ENCODE measurements around the gene IRF2BP2. TPM values are rescaled to one million over a fixed set of nuclear protein-coding genes. Genes with fewer than 3 reads are reported as not detected.

IRF2BP2 gene
- total RNA-seq: 10 to 100 TPM; 83.0 to 95.0 TPM

DNA sequence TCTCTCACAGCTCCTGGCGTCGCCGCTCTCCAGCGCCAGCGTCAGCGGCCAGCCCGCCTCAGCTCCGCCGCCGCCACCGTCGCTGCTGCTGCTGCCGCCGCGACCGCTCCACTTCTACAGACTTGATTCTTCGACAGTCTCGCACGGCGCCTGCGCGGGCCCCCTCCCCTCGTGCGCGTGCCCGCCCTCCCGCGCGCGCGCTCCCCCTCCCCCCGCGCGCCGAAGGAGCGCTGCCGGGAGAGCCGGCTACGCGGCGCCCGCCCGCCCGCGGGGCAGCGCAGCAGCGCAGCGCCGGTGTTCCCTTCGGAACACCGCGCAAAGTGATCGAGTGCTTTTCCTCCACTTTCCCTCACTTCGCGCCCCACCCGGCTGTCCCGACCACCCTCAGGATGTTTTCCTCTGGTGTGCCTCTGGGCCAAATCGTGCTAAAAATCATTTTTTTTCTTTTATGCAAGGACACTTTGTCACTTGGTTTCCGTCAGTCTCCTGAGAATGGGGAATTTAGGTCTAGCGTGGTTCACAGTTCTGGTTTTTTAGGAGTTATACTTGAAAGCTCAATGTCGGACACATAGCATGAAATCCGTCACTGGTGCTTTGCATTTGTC is at the start of gene IRF2BP2:
IRF2BP2 (minus strand) TSS at position 118 of the 605 bp plus-strand sequence. CDS start 684 bp downstream, outside the sequence.
- peak; percentile 81 for DNase-seq
- CTCF ChIA-PET: interaction anchor here (1.2 to 1.7 kb wide), 4 partner anchors 13 to 412 kb away, joined by 3 to 4 read pairs (median 3); no protein-coding TSS in a partner anchor
- POLR2A ChIA-PET: interaction anchor here (0.7 to 1.9 kb wide), 2 partner anchors 114 to 121 kb away, joined by 4 to 7 read pairs; no protein-coding TSS in a partner anchor
- Mint-ChIP-seq H3K4me1 (peaks cover 44% of the 10 kb centered on the region), H3K9me3 (no peaks in the 10 kb centered on the region), H3K4me3 (peak within 1 kb of the TSS; percentile 80), H3K27me3 (no peaks in the 10 kb centered on the region), H3K27ac (peak within 1 kb of the TSS; percentile 99), H3K36me3 (ENCODE audit: low read depth) (peaks cover 33% of the 10 kb centered on the region)

DNA sequence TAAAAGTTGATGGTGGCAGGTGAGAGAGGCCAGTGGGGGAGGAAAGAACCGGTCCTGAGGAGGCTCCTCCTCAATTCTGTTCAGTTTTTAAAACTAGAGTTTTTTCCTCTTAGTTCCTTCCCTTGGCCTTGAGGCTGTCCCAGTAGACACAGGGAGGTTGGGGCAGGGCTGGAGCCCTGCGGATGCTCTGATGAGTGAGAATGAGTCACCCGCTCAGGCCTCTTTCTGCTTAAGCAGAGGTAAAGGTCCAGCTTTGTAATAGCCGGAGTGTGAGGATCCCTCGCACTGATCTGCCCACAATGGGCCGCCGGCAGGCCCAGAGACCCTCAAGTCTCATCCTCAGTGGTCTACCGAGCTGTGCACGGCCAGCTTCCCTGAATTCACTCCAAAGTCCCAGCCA is 49.6 kb upstream of the IRF2BP2 start:
- DNase-seq: no peak
- Mint-ChIP-seq H3K4me1 (peaks cover 8% of the 10 kb centered on the region), H3K27ac (no peak overlapping the region), H3K4me3 (no peak overlapping the region), H3K27me3 (no peaks in the 10 kb centered on the region), H3K9me3 (no peaks in the 10 kb centered on the region), H3K36me3 (ENCODE audit: low read depth) (no peaks in the 10 kb centered on the region)
- CTCF ChIA-PET: interaction anchor here (0.6 to 1.7 kb wide), 4 partner anchors 8 to 1123 kb away, joined by 3 to 8 read pairs (median 4); no protein-coding TSS in a partner anchor
- POLR2A ChIA-PET: no interaction called here

DNA sequence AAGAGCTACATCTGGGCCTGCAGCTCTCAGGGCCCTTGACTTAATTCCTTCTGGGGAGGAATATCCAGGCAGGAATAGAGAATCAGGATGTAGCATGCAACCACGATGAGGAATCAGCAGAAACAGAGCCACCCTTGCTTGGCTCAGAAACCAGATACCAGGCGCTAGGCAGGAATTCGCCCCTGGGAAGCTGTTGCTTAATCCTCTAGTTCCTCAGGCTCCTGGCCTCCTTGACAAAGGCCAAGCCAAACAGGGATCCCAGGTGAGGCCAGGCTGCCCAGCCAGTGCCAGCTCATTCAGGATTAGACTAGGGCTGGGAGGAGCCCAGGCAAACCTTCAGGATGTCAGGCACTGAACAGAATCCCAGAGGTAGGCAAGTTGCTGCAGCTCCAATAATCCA is 48.2 kb upstream of the IRF2BP2 start:
- Mint-ChIP-seq H3K27me3 (peaks cover 2% of the 10 kb centered on the region), H3K4me3 (no peak overlapping the region), H3K9me3 (no peaks in the 10 kb centered on the region), H3K4me1 (peaks cover 8% of the 10 kb centered on the region), H3K27ac (no peak overlapping the region), H3K36me3 (ENCODE audit: low read depth) (no peaks in the 10 kb centered on the region)
- ChIA-PET POLR2A (interaction anchor here (0.6 kb wide), 1 partner anchor 422 kb away, joined by 3 read pairs; no protein-coding TSS in a partner anchor), CTCF (interaction anchor here (0.6 to 2.1 kb wide), 8 partner anchors 10 to 400 kb away, joined by 3 to 8 read pairs (median 3); no protein-coding TSS in a partner anchor)
- DNase-seq: no peak

DNA sequence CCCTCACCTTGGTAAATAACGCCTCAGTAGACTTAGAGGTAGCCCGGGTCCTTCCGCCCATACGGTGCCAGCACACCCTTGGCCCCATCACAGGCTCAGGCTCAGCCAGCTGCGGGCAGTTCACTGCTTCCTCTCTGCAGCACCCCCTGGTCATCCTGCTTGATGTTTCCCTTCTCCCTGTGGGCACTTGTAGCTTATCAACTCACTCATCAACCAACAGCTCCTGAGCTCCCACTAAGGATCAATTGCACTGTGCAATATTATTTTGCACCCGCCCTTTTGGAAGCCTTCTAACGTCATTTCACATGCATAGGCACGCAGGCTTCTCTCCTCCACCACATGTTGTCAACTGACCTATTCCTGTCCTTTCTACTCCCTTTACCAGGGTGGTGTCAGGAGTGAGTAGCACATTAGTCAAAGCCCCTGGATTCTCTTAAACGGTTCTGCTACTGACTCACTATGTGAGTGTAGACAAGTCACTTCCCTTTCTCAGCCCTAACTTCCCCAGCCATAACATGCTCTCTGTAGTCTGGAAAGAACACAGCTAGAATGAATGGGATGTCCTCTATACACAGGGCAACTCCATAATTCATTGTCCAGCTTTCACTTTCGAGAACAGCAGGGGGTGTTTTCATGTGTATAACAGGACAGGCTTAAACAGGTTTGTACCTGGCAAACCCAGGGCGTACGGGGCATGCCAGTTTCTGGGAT is 47.1 kb upstream of the IRF2BP2 start:
- Mint-ChIP-seq H3K9me3 (no peaks in the 10 kb centered on the region), H3K36me3 (ENCODE audit: low read depth) (no peaks in the 10 kb centered on the region), H3K4me1 (peaks cover 8% of the 10 kb centered on the region), H3K27ac (no peak overlapping the region), H3K4me3 (no peak overlapping the region), H3K27me3 (peaks cover 4% of the 10 kb centered on the region)
- ChIA-PET POLR2A (no interaction called here), CTCF (interaction anchor here (0.6 to 2.1 kb wide), 5 partner anchors 11 to 50 kb away, joined by 3 to 7 read pairs (median 5); no protein-coding TSS in a partner anchor)
- no peak for DNase-seq

DNA sequence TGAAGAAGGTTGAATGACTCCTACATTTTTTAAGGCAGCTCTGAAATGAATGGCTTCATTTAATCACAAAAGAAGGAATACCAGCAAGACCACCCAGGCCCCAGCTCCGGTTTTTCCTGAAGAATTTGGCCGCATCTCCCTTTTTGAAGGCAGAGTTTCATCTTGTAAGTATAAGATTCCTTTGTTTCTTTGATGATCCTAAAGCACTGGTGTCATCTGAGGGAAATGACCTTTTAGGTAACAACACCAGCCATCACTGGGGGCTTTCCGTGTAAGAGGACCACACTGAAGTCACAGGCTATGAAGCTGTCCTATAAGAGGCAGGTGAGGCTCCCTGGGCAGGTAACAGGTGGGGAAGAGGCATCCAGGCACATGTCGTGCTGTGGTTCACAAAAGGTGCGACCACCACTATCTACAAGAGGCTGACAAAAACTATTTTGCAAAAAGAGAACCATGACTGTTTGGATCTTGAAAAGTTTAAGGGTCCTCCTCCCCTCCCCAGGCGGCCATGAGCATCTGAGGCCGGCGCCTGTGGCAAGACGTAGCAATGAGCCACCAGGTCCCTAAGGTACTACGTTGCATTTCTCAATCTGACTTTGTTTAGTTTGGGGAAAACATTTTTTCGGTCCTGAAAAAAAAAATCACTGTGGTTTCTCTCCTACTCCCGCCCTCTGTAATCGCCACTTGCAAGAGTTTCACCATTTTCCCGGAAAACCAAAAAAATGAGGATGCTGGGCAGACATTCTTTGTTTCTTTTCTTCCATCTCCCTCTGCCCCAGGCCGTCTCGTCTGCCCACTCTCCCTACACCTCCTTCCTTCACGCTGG is 46.3 kb upstream of the IRF2BP2 start:
- DNase-seq: no peak
- Mint-ChIP-seq H3K27me3 (peaks cover 4% of the 10 kb centered on the region), H3K36me3 (ENCODE audit: low read depth) (no peaks in the 10 kb centered on the region), H3K4me1 (peaks cover 8% of the 10 kb centered on the region), H3K27ac (no peak overlapping the region), H3K9me3 (no peaks in the 10 kb centered on the region), H3K4me3 (no peak overlapping the region)
- ChIA-PET POLR2A (no interaction called here), CTCF (interaction anchor here (0.6 to 2.0 kb wide), 5 partner anchors 12 to 481 kb away, joined by 3 to 7 read pairs (median 5); no protein-coding TSS in a partner anchor)

DNA sequence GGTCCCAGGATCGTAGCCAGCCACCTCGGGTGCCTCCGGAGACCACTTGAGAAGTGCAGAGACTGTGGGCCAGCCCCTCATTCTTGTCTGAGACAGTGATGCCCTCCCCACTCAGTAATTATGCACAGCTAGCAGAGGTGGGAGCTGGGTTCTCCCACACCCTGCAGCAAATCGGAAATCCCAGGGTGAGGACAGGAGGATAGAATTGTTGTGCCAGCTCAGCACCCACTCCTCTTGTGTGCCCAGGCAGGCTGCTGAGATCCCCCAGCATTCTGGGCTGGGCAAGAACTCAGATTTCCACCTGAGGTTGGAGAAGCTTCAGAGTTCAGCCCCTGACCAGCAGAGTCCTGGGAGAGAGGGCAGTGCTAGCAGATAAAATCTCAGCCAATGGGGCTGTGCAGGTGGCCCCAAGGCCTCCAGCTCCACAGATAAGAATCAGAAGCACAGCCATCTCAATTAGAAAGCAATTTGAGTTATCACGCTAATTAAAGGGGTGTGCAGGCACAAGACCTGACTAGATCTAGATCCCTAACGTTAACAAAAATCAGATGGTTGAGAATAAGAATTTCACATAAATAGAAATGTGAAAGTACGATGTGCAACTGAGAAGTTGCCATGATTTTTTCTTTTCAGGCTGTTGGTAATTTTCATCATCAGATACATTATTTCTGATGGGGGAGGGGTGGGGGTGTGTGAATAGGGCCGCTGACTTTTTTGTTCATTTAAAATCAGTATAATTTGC is 45.5 kb upstream of the IRF2BP2 start:
- H3K36me3 Mint-ChIP-seq (ENCODE audit: low read depth): no peaks in the 10 kb centered on the region
- no peak overlapping the region for H3K27ac Mint-ChIP-seq
- H3K4me3 Mint-ChIP-seq: no peak overlapping the region
- DNase-seq: no peak
- ChIA-PET CTCF (interaction anchor here (0.6 kb wide), 1 partner anchor 482 kb away, joined by 3 read pairs; no protein-coding TSS in a partner anchor), POLR2A (no interaction called here)
- H3K9me3 Mint-ChIP-seq: no peaks in the 10 kb centered on the region
- H3K27me3 Mint-ChIP-seq: peaks cover 4% of the 10 kb centered on the region
- H3K4me1 Mint-ChIP-seq: peaks cover 8% of the 10 kb centered on the region

DNA sequence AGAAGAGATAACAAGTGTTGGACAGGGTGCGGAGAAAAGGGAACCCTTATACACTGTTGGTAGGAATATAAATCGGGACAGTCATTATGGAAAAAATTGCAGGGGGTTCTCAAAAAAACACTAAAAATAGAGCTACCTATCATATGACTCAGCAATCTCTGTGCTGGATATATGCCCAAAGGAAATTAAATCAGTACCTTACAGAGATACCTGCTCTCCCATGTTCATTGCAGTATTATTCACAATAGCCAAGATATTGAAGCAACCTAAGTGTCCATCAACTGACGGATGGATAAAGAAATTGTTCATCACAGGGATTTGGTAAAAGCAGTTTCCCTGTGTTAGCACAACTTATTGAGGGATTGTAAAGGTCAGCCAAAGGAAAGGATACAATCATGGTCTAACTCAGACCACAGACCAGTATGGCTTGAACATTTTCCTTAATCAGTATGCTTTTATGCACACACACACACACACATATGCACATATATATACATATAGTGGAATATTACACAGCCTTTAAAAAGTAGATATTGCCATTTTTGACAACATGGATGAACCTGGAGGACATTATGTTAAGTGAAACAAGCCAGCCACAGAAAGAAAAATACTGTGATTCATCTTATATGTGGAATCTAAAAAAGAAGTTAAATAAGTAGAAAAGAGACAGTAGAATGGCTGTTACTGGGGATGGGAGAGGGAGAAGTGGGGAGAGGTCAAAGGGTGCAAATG is 44.2 kb upstream of the IRF2BP2 start:
- no peak overlapping the region for H3K27ac Mint-ChIP-seq
- peaks cover 7% of the 10 kb centered on the region for H3K27me3 Mint-ChIP-seq
- H3K4me1 Mint-ChIP-seq: peaks cover 8% of the 10 kb centered on the region
- DNase-seq: no peak
- ChIA-PET CTCF (interaction anchor here (0.6 kb wide), 1 partner anchor 395 kb away, joined by 4 read pairs; no protein-coding TSS in a partner anchor), POLR2A (no interaction called here)
- no peaks in the 10 kb centered on the region for H3K9me3 Mint-ChIP-seq
- no peaks in the 10 kb centered on the region for H3K36me3 Mint-ChIP-seq (ENCODE audit: low read depth)
- no peak overlapping the region for H3K4me3 Mint-ChIP-seq

DNA sequence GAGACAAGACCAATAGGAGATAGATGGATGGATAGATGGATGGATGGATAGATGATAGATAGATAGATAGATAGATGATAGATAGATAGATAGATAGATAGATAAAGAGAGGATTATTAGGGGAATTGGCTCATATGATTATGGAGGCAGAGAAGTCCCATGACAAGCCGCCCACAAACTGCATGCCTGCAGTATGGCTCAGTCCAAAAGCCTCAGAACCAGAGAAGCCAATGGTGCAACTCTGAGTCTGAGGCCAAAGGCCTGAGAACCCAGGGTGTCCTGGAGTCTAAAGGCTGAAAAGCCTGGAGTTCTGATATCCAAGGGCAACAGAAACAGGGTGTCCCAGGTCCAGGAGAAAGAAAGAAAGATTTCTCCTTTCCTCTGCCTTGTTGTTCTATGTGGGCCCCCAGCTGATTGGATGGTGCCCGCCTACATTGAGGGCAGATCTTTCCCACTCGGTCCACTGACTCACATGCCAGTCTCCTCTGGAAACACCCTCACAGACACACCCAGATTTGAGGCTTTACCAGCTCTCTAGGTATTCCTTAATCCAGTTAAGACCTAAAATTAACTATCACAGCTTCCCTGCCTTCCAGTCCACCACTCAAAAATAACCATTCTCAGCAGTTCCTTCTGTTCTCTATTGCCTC is 39.6 kb upstream of the IRF2BP2 start:
- CTCF ChIA-PET: no interaction called here
- Mint-ChIP-seq H3K36me3 (ENCODE audit: low read depth) (peaks cover 5% of the 10 kb centered on the region), H3K9me3 (peaks cover 8% of the 10 kb centered on the region), H3K4me1 (no peaks in the 10 kb centered on the region), H3K27ac (no peak overlapping the region), H3K4me3 (no peak overlapping the region), H3K27me3 (peaks cover 14% of the 10 kb centered on the region)
- POLR2A ChIA-PET: no interaction called here
- DNase-seq: no peak

DNA sequence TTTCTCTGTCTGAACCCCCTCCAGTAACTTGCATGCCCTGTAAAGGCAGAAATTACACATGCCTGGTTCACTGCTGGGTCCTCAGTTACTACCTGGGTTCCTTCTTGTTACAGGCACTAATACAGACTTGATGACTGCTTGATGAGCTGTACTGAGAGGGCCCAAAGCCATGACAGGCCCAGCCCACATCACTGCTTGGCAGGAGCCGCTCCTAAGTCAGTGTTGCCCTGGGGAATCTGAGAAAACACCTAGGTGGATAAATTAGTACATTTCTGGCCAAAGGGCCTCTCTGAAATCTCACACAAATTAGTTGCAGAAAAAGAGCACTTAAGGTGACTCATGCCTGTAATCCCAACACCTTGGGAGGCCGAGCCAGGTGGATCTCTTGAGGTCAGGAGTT is 37.8 kb upstream of the IRF2BP2 start:
- H3K27me3 Mint-ChIP-seq: peaks cover 11% of the 10 kb centered on the region
- H3K27ac Mint-ChIP-seq: no peak overlapping the region
- H3K9me3 Mint-ChIP-seq: peaks cover 8% of the 10 kb centered on the region
- peaks cover 5% of the 10 kb centered on the region for H3K36me3 Mint-ChIP-seq (ENCODE audit: low read depth)
- CTCF ChIA-PET: no interaction called here
- DNase-seq: no peak
- POLR2A ChIA-PET: no interaction called here
- H3K4me1 Mint-ChIP-seq: no peaks in the 10 kb centered on the region
- no peak overlapping the region for H3K4me3 Mint-ChIP-seq

DNA sequence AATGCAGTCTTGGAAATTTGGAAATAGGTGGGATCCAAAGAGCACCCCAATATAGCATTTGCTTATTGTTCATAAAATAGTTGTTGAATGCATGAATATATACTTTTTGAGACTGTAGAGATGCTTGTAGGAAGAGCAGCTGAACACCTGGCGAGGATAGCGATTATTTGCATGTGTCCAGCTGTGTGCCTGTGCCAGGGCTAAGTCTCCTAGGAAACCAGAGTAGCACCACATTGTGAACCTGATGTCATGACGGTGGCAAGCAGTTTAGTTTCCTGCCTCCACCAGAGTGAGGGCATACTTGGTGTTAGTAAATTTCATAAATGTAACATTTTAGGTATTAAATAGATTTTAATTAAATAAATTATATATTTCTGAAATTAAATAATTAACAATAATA is 37.3 kb upstream of the IRF2BP2 start:
- peaks cover 8% of the 10 kb centered on the region for H3K9me3 Mint-ChIP-seq

DNA sequence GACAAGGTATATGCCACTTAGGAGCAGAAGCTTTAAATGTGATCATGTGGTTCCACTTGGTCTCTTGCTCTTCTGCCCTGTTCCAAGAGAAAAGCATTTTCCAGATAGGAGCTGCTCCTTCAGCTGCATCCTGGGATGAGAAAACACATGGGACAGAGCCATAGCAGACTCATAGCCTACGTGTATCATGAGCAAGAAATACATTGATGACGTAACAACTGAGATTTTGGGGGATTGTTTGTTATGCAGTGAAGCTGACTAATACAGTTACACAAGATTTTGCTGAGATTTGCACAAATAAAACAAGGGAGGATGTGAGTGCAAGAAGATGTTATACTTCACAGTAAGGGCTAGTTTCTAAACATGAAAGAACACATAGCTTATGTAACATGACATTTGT is 36.0 kb upstream of the IRF2BP2 start:
- POLR2A ChIA-PET: no interaction called here
- H3K4me1 Mint-ChIP-seq: no peaks in the 10 kb centered on the region
- no peak overlapping the region for H3K4me3 Mint-ChIP-seq
- DNase-seq: no peak
- H3K36me3 Mint-ChIP-seq (ENCODE audit: low read depth): peaks cover 5% of the 10 kb centered on the region
- H3K9me3 Mint-ChIP-seq: peaks cover 10% of the 10 kb centered on the region
- CTCF ChIA-PET: interaction anchor here (0.7 kb wide), 1 partner anchor 16 kb away, joined by 4 read pairs; no protein-coding TSS in a partner anchor
- H3K27me3 Mint-ChIP-seq: peaks cover 11% of the 10 kb centered on the region
- H3K27ac Mint-ChIP-seq: no peak overlapping the region

More for the DNA sequence above, 37.3 kb upstream of the IRF2BP2 start:
- Mint-ChIP-seq H3K4me3 (no peak overlapping the region), H3K4me1 (no peaks in the 10 kb centered on the region), H3K36me3 (ENCODE audit: low read depth) (peaks cover 5% of the 10 kb centered on the region), H3K27ac (no peak overlapping the region), H3K27me3 (peaks cover 11% of the 10 kb centered on the region)
- ChIA-PET POLR2A (no interaction called here), CTCF (no interaction called here)
- DNase-seq: no peak

Measured in activated CD4-positive, alpha-beta T cell treated with anti-CD3 and anti-CD28 coated beads, Interleukin-2, amount 10 ng/mL, durations not matched to agents 7 days and 5 days (primary cell).